ENCODE data around the gene FAF1.
"Not testable (repeated sequence)": the region's sequence is repeated elsewhere in the genome, so short reads cannot be mapped to it uniquely, and the experiment has no call there.

Gene FAF1

DNA sequence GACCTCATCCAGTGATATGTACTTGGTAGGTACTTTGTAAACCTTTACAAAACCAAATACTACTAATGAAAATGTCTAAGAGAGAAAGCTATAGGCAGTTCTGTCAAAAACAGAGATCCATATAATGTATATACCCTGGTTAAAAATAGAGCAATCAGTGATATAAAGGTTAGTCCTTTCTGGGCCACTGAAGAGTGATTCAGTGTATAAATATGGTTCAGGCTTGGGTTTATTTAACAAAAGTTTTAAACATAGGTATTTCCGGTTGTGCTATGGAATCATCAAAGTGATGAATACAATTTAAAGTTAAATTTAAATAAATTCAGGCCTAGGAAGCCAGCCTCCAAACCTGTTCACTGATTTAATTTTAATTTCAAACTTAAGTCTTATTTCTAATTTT is 428.5 kb downstream of the FAF1 start:
- H3K36me3 ChIP-seq = peaks cover 4 to 15% (median 9%) of the 10 kb centered on the region in 3 donors

DNA sequence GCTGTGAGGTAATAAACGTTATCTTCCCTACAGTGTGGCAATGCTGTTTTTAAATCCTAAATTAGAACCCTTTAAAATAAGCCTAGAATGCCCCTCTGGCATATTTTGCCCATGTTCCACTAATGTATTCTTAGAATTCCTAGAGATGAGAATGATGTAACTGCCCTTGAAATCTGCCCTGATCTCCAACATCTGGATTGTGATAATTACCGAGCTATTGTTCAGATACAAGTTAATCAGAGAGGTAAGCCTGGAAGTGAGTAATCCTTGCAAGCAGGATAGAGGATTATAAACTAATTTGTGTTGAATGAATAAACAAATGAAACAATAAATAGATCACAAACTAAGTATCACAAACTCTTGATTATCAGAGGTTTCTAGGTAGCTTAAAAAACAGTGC is 429.0 kb downstream of the FAF1 start:
- DNase-seq = no peak
- intact Hi-C loops (cut with DNase I; ENCODE audit: low total_unique reads) = no loop called here
- TF ChIP-seq, protein P1, sequence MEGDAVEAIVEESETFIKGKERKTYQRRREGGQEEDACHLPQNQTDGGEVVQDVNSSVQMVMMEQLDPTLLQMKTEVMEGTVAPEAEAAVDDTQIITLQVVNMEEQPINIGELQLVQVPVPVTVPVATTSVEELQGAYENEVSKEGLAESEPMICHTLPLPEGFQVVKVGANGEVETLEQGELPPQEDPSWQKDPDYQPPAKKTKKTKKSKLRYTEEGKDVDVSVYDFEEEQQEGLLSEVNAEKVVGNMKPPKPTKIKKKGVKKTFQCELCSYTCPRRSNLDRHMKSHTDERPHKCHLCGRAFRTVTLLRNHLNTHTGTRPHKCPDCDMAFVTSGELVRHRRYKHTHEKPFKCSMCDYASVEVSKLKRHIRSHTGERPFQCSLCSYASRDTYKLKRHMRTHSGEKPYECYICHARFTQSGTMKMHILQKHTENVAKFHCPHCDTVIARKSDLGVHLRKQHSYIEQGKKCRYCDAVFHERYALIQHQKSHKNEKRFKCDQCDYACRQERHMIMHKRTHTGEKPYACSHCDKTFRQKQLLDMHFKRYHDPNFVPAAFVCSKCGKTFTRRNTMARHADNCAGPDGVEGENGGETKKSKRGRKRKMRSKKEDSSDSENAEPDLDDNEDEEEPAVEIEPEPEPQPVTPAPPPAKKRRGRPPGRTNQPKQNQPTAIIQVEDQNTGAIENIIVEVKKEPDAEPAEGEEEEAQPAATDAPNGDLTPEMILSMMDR (IDR thresholded peaks at IDR 0.05) = no peak
- Histone ChIP-seq H3K4me1 (no peaks in the 10 kb centered on the region), H3K9me3 (no peaks in the 10 kb centered on the region), H3K27me3 (no peaks in the 10 kb centered on the region), H3K4me3 (no peak overlapping the region), H3K36me3 (peaks cover 4 to 15% (median 10%) of the 10 kb centered on the region in 3 donors), H3K27ac (no peak overlapping the region)

More for the DNA sequence above, 428.5 kb downstream of the FAF1 start:
- no peak for DNase-seq
- H3K4me3 ChIP-seq = no peak overlapping the region
- intact Hi-C loops (cut with DNase I; ENCODE audit: low total_unique reads) = no loop called here
- H3K4me1 ChIP-seq = no peaks in the 10 kb centered on the region
- TF ChIP-seq, protein P1 (IDR thresholded peaks at IDR 0.05) = no peak
- no peak overlapping the region for H3K27ac ChIP-seq
- H3K27me3 ChIP-seq = no peaks in the 10 kb centered on the region
- H3K9me3 ChIP-seq = no peaks in the 10 kb centered on the region

DNA sequence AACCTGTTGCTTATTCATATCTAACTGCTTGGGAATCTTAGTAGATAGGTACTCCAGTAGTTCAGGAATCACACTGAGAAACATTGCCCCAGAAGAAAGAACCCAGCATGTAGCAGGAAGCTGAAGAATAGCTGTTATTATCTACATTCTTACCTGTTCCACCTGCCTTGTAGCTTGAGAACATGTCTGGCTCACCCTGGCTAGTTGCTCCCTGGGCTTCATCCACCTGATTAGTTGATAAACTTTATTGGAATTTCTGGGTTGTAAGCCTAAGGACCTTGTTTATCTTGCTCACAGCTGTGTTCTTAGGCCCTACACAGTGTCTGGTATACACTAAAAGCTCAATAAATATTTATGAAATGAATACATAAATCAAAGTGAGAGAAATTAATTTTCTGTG is 430.6 kb downstream of the FAF1 start:
- intact Hi-C loops (cut with DNase I; ENCODE audit: low total_unique reads) = no loop called here
- TF ChIP-seq, protein P1 (IDR thresholded peaks at IDR 0.05) = no peak
- Histone ChIP-seq H3K27ac (no peak overlapping the region), H3K36me3 (peaks cover 4 to 14% (median 11%) of the 10 kb centered on the region in 3 donors), H3K4me1 (no peaks in the 10 kb centered on the region), H3K4me3 (no peak overlapping the region), H3K9me3 (no peaks in the 10 kb centered on the region), H3K27me3 (no peaks in the 10 kb centered on the region)
- DNase-seq = no peak

DNA sequence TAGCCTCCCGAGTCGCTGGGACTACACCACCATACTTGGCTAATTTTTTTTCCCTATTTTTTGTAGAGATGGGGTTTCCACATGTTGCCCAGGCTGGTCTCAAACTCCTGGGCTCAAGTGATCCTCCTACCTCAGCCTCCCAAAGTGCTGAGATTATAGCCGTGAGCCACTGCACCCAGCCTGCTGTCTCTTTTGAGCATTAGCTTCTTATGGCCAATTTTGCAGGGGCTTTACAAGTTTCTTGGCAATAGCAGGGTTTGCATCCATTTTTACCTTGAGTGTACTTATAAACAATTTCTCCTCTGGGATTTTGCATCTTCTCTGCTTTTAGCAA is 432.1 kb downstream of the FAF1 start:
- H3K27me3 ChIP-seq; H3K4me1 ChIP-seq; H3K27ac ChIP-seq; intact Hi-C loops (cut with DNase I; ENCODE audit: low total_unique reads); H3K4me3 ChIP-seq; H3K9me3 ChIP-seq; DNase-seq; H3K36me3 ChIP-seq: not testable (repeated sequence)

DNA sequence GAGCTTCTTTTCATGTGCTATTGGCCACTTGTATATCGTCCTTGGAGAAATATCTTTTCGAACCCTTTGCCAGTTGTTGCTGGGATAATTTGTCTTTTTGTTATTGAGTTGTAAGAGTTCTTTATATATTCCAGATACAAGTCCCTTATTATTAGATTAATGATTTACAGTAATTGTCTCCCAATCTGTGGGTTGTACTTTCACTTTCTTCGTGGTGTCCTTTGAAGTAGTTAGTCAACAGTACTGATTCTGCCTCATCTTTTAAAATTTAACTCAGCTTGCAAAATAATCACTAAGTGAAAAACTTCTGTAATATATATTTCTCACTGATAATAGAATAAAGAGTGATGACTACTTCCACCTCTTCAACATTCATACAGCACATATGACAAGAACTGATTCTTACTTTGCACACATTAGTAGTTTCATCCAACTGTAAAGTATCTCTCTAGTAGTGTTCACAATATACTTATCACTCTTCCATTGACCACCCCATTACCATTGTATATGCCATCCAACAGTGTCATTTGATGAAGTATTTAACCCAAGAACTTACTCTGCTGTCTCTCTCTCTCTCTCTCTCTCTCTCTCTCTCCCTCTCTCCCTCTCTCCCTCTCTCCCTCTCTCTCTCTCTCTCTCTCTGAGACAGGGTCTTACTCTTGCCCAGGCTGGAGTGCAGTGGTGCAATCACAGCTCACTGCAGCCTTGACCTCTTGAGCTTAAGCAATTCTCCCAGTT is 432.6 kb downstream of the FAF1 start:
- TF ChIP-seq, protein P1 (IDR thresholded peaks at IDR 0.05) = no peak
- no peaks in the 10 kb centered on the region for H3K4me1 ChIP-seq
- peaks cover 4% of the 10 kb centered on the region in 3 donors for H3K36me3 ChIP-seq
- no peak for DNase-seq
- peaks cover 0 to 7% (median 0%) of the 10 kb centered on the region in 3 donors for H3K9me3 ChIP-seq
- no peaks in the 10 kb centered on the region for H3K27me3 ChIP-seq
- no peak overlapping the region for H3K4me3 ChIP-seq
- intact Hi-C loops (cut with DNase I; ENCODE audit: low total_unique reads) = no loop called here
- no peak overlapping the region for H3K27ac ChIP-seq

DNA sequence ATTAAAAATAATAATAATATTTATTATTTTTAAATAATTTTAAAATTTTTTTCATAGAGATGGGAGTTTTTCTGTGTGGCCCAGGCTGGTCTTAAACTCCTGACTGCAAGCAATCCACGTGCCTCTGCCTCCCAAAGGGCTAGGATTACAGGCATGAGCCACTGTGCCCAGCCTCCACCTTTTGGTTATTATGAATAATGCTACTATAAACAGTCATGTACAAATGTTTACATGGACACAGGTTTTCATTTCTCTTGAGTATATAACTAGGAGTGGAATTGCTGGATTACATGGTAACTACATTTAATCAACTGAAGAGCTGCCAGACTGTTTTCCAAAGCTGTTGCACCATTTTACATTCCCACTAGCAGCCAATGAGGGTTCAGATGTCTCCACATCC is 433.6 kb downstream of the FAF1 start:
- intact Hi-C loops (cut with DNase I; ENCODE audit: low total_unique reads) = no loop called here
- peaks cover 0 to 7% (median 0%) of the 10 kb centered on the region in 3 donors for H3K9me3 ChIP-seq
- H3K4me3 ChIP-seq = no peak overlapping the region
- peaks cover 4% of the 10 kb centered on the region in 3 donors for H3K36me3 ChIP-seq
- no peak for DNase-seq
- TF ChIP-seq, protein P1 (IDR thresholded peaks at IDR 0.05) = no peak
- no peaks in the 10 kb centered on the region for H3K27me3 ChIP-seq
- no peaks in the 10 kb centered on the region for H3K4me1 ChIP-seq
- H3K27ac ChIP-seq = no peak overlapping the region

Measured in tibial artery (tissue), 4 donors.